ENCODE data around the gene DPYD.
A peak's percentile ranks its signal among the peaks of the same experiment; 100 is the strongest.

The DPYD gene

GRCh38 chr1:97919585-97920261 is 1.1 kb downstream of the DPYD start:
- Histone ChIP-seq H3K4me3 (ENCODE audit: insufficient read length, low read depth) (peak overlapping the region; percentile 74), H3K9me3 (ENCODE audit: insufficient read depth, low read length) (no peaks in the 10 kb centered on the region), H3K36me3 (ENCODE audit: insufficient read depth, insufficient read length, low read length) (no peaks in the 10 kb centered on the region), H3K27me3 (ENCODE audit: insufficient read depth, insufficient read length) (peaks cover 21% of the 10 kb centered on the region), H3K9ac (ENCODE audit: insufficient read length, low read depth) (peak overlapping the region; percentile 76), H3K4me1 (ENCODE audit: insufficient read depth, insufficient read length) (no peaks in the 10 kb centered on the region)
- DNase-seq (ENCODE audit: low read depth, low spot score) = no peak
- TF ChIP-seq YY1 (IDR thresholded peaks at IDR 0.05; ENCODE audit: insufficient read depth, insufficient read length) = no peak
- TF ChIP-seq ZNF274 (IDR thresholded peaks at IDR 0.05; ENCODE audit: low read depth, low read length) = no peak
- TF ChIP-seq SUZ12 (IDR thresholded peaks at IDR 0.05; ENCODE audit: extremely low read depth, insufficient read depth, insufficient read length) = no peak

- no peak for TF ChIP-seq ZNF274 (IDR thresholded peaks at IDR 0.05; ENCODE audit: low read depth, low read length)
- no peak for TF ChIP-seq SUZ12 (IDR thresholded peaks at IDR 0.05; ENCODE audit: extremely low read depth, insufficient read depth, insufficient read length)
- no peak for TF ChIP-seq YY1 (IDR thresholded peaks at IDR 0.05; ENCODE audit: insufficient read depth, insufficient read length)
- Histone ChIP-seq H3K9ac (ENCODE audit: insufficient read length, low read depth) (no peak overlapping the region), H3K27me3 (ENCODE audit: insufficient read depth, insufficient read length) (peaks cover 21% of the 10 kb centered on the region), H3K9me3 (ENCODE audit: insufficient read depth, low read length) (no peaks in the 10 kb centered on the region), H3K36me3 (ENCODE audit: insufficient read depth, insufficient read length, low read length) (no peaks in the 10 kb centered on the region), H3K4me1 (ENCODE audit: insufficient read depth, insufficient read length) (no peaks in the 10 kb centered on the region), H3K4me3 (ENCODE audit: insufficient read length, low read depth) (no peak overlapping the region)
- no peak for DNase-seq (ENCODE audit: low read depth, low spot score)
Measured at GRCh38 chr1:97918961-97919360, 1.9 kb downstream of the DPYD start.

GRCh38 chr1:97913506-97914139 is 7.2 kb downstream of the DPYD start:
- Histone ChIP-seq H3K9ac (ENCODE audit: insufficient read length, low read depth) (no peak overlapping the region), H3K36me3 (ENCODE audit: insufficient read depth, insufficient read length, low read length) (no peaks in the 10 kb centered on the region), H3K4me3 (ENCODE audit: insufficient read length, low read depth) (no peak overlapping the region), H3K27me3 (ENCODE audit: insufficient read depth, insufficient read length) (peaks cover 3% of the 10 kb centered on the region), H3K4me1 (ENCODE audit: insufficient read depth, insufficient read length) (no peaks in the 10 kb centered on the region), H3K9me3 (ENCODE audit: insufficient read depth, low read length) (no peaks in the 10 kb centered on the region)
- TF ChIP-seq YY1 (IDR thresholded peaks at IDR 0.05; ENCODE audit: insufficient read depth, insufficient read length) (no peak), ZNF274 (IDR thresholded peaks at IDR 0.05; ENCODE audit: low read depth, low read length) (no peak), SUZ12 (IDR thresholded peaks at IDR 0.05; ENCODE audit: extremely low read depth, insufficient read depth, insufficient read length) (no peak)
- DNase-seq (ENCODE audit: low read depth, low spot score) = no peak

- TF ChIP-seq SUZ12 (IDR thresholded peaks at IDR 0.05; ENCODE audit: extremely low read depth, insufficient read depth, insufficient read length) (no peak), ZNF274 (IDR thresholded peaks at IDR 0.05; ENCODE audit: low read depth, low read length) (no peak), YY1 (IDR thresholded peaks at IDR 0.05; ENCODE audit: insufficient read depth, insufficient read length) (no peak)
- Histone ChIP-seq H3K27me3 (ENCODE audit: insufficient read depth, insufficient read length) (no peaks in the 10 kb centered on the region), H3K4me1 (ENCODE audit: insufficient read depth, insufficient read length) (no peaks in the 10 kb centered on the region), H3K4me3 (ENCODE audit: insufficient read length, low read depth) (no peak overlapping the region), H3K9ac (ENCODE audit: insufficient read length, low read depth) (no peak overlapping the region), H3K36me3 (ENCODE audit: insufficient read depth, insufficient read length, low read length) (no peaks in the 10 kb centered on the region), H3K9me3 (ENCODE audit: insufficient read depth, low read length) (no peaks in the 10 kb centered on the region)
- DNase-seq (ENCODE audit: low read depth, low spot score) = no peak
Measured at GRCh38 chr1:97911266-97912215, 9.3 kb downstream of the DPYD start.

DNA sequence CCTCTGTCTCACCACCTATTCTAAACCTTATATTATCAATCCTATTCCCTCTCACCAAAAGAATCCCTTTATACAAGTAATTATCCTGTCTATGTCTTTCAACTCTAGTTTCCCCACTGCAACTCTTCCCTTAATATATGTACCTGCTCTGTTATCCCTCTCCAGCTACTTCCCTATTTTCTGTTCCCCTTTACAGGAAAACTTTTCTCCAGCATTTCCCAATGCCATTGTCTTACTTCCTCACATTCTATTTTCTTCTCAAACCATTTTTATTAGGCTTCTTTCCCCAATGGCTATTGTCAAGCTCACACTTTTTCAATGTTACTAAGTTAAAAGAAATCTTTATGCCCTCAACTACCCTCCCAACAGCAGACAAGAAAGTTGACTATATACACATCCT is 11.6 kb downstream of the DPYD start:
- Histone ChIP-seq H3K4me3 (ENCODE audit: insufficient read length, low read depth) (no peak overlapping the region), H3K9me3 (ENCODE audit: insufficient read depth, low read length) (no peaks in the 10 kb centered on the region), H3K4me1 (ENCODE audit: insufficient read depth, insufficient read length) (no peaks in the 10 kb centered on the region), H3K27me3 (ENCODE audit: insufficient read depth, insufficient read length) (no peaks in the 10 kb centered on the region), H3K9ac (ENCODE audit: insufficient read length, low read depth) (no peak overlapping the region), H3K36me3 (ENCODE audit: insufficient read depth, insufficient read length, low read length) (no peaks in the 10 kb centered on the region)
- no peak for DNase-seq (ENCODE audit: low read depth, low spot score)
- TF ChIP-seq YY1 (IDR thresholded peaks at IDR 0.05; ENCODE audit: insufficient read depth, insufficient read length) (no peak), SUZ12 (IDR thresholded peaks at IDR 0.05; ENCODE audit: extremely low read depth, insufficient read depth, insufficient read length) (no peak), ZNF274 (IDR thresholded peaks at IDR 0.05; ENCODE audit: low read depth, low read length) (no peak)

DNA sequence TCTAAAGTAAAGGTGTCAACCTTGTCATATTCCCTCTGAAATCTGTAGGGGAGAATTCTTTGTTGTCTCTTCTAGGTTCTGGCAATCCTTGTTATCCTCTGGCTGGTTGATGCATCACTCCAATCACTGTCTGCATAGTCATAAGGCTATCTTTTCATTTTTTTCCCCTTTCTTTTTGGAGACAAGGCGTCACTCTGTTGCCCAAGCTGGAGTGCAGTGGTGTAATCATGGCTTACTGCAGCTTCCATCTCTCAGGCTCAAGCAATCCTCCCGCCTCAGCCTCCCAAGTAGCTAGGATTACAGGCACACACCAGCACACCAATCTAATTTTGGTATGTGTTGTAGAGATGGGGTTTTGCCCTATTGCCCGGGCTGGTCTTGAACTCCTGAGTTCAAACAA is 12.9 kb downstream of the DPYD start:
- Histone ChIP-seq H3K4me3 (ENCODE audit: insufficient read length, low read depth) (no peak overlapping the region), H3K4me1 (ENCODE audit: insufficient read depth, insufficient read length) (no peaks in the 10 kb centered on the region)
- no peak for DNase-seq (ENCODE audit: low read depth, low spot score)

More for the DNA sequence above, 12.9 kb downstream of the DPYD start:
- H3K9ac ChIP-seq (ENCODE audit: insufficient read length, low read depth) = no peak overlapping the region
- no peaks in the 10 kb centered on the region for H3K9me3 ChIP-seq (ENCODE audit: insufficient read depth, low read length)
- H3K27me3 ChIP-seq (ENCODE audit: insufficient read depth, insufficient read length) = no peaks in the 10 kb centered on the region
- TF ChIP-seq SUZ12 (IDR thresholded peaks at IDR 0.05; ENCODE audit: extremely low read depth, insufficient read depth, insufficient read length) (no peak), YY1 (IDR thresholded peaks at IDR 0.05; ENCODE audit: insufficient read depth, insufficient read length) (no peak), ZNF274 (IDR thresholded peaks at IDR 0.05; ENCODE audit: low read depth, low read length) (no peak)
- no peaks in the 10 kb centered on the region for H3K36me3 ChIP-seq (ENCODE audit: insufficient read depth, insufficient read length, low read length)
